Cardiac muscle cell (in vitro differentiated cells and primary cell): ENCODE results near the gene FOLR1. TPM values are rescaled to one million over a fixed set of nuclear protein-coding genes. Genes with fewer than 3 reads are reported as not detected.

Experiments used
- DNase-seq, 2 donors: peaks; one replicate each; pipeline versions ENCODE4 v3.0.0 to v3.0.0-alpha.2; 2010 to 2017; ENCODE audit warnings: low read depth in 1 of 2, low spot score in 1 of 2
- H3K27ac ChIP-seq: fragments of 200-600 bp; sonication (generic); 2 replicates; pipeline ENCODE4 v1.5.1; 2016
- H3K27me3 ChIP-seq: fragments of 200-600 bp; sonication (generic); 2 replicates; pipeline ENCODE4 v1.6.0; 2016; ENCODE audit warnings: control low read depth
- H3K36me3 ChIP-seq: fragments of 200-600 bp; sonication (generic); 2 replicates; pipeline ENCODE4 v1.5.1; 2016; ENCODE audit warnings: control low read depth
- H3K4me1 ChIP-seq: fragments of 200-600 bp; sonication (generic); 2 replicates; pipeline ENCODE4 v1.8.1; 2017; ENCODE audit warnings: low read depth, mild to moderate bottlenecking, mixed run types
- H3K4me3 ChIP-seq: fragments of 200-600 bp; sonication (generic); 2 replicates; pipeline ENCODE4 v1.5.1; 2016; ENCODE audit warnings: mild to moderate bottlenecking
- H3K9me3 ChIP-seq: fragments of 200-600 bp; sonication (generic); 2 replicates; pipeline ENCODE4 v1.5.1; 2017; ENCODE audit warnings: low read depth, mild to moderate bottlenecking, control low read depth
- CTCF ChIP-seq: IDR thresholded peaks from 2 replicates; pipeline ENCODE4 v1.5.1; 2012; ENCODE audit warnings: low read depth, mild to moderate bottlenecking, low read length
- polyA plus RNA-seq: library from polyadenylated mRNA; unstranded; fragments of >200 nt; fragmentation: Nextera tagmentation; extraction: Ambion mirVana; gene quantifications from 2 replicates; pipeline ENCODE4 v1.2.1, GENCODE V29; 2016
- total RNA-seq: library from RNA; depleted of rRNA; stranded (reverse); fragments of >200 nt; gene quantifications from 2 replicates; pipeline ENCODE4 v1.2.3, GENCODE V29; 2016

The FOLR1 gene
- total and polyA plus RNA-seq, 2 experiments from 2014 or later, result 1.8 to 3.9 TPM

DNA sequence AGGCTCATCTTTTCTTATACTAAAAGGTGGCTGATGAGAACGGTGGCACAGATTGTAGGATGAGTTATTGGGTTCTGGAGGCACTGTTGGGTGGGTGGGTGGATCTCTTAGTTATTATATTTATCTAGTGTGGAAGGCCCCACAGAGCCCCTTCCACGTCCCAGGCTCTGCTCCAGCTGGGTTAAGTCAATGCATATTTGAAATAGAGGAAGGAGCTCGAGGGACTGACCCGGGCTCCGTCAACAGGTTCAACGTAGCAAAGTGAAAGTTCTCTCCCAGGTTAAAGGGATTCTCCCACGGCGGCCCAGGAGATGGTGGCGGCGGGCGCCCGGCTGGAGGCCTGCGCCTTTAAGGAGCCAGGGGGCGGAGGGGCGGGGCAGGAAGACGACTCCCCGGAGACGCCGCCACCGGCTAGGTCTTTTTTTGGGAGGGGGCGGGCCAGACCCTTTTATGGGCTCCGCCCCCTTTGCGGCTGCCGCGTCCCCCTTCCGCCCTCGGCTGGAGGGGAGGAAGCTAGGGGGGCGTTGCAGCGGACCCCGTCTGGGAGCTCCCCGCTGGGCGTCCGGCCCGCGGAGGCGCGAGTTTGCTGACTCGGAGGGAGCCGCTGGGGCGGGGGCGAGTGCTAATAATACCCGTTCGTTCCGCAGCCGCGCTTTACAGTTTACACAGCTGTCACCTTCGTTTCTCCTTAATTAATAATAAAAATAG is 31.1 kb downstream of the FOLR1 start:
- Histone ChIP-seq H3K4me3 (peak overlapping the region; percentile 64), H3K27ac (peak overlapping the region; percentile 93), H3K9me3 (no peaks in the 10 kb centered on the region), H3K27me3 (no peaks in the 10 kb centered on the region), H3K4me1 (peaks cover 21% of the 10 kb centered on the region), H3K36me3 (no peaks in the 10 kb centered on the region)
- TF ChIP-seq CTCF, result peak; percentile 33
- peak; percentile 97 to 98 for DNase-seq

GRCh38 chr11:72223615-72224563 is 31.9 kb downstream of the FOLR1 start:
- DNase-seq, result peak; percentile 77 to 84
- no peak for TF ChIP-seq CTCF
- peak overlapping the region; percentile 93 for H3K27ac ChIP-seq

GRCh38 chr11:72224564-72225410 is 32.8 kb downstream of the FOLR1 start, which contains the start of gene INPPL1:
TSS of gene INPPL1 (plus strand) at chr11:72224767. CDS start at chr11:72224985, 218 bp downstream.
- H3K4me3 ChIP-seq, result peak within 1 kb of the TSS; percentile 64
- H3K4me1 ChIP-seq, result peaks cover 21% of the 10 kb centered on the region
- peak; percentile 58 to 81 for DNase-seq

More at GRCh38 chr11:72223615-72224563, 31.9 kb downstream of the FOLR1 start:
- Histone ChIP-seq H3K4me3 (peak overlapping the region; percentile 64), H3K9me3 (no peaks in the 10 kb centered on the region), H3K36me3 (peaks cover 5% of the 10 kb centered on the region), H3K27me3 (no peaks in the 10 kb centered on the region), H3K4me1 (peaks cover 21% of the 10 kb centered on the region)

DNA sequence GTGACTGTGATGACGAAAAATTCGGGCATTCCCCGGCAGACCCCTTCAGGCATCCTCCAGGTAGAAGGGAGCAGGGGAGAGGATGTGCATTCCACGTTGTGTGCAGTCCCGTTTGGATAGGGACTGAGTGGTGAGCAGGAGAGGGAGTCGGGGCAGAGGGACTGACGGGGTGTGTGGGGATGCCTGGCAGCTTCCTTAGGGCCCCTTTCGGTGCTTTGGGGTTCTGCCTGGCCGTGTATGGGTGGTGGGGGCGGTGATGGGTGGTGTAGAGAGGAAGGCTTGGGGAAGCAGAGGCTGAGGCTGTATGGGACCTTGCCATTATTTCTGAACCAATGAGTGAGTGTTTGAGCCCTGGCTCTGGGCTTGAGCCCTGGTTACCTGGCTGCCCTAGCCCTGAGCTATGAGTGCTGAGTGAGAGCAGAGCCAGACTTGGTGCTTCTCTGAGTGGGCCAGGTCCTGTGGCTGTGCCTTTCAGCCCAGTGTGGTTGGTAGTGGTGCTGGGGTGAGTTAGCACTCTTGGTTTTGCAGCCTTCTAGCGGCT is 33.5 kb downstream of the FOLR1 start:
- H3K27me3 ChIP-seq, result no peaks in the 10 kb centered on the region
- H3K4me3 ChIP-seq, result peak overlapping the region; percentile 64
- peaks cover 21% of the 10 kb centered on the region for H3K4me1 ChIP-seq
- H3K9me3 ChIP-seq, result no peaks in the 10 kb centered on the region
- no peak for TF ChIP-seq CTCF
- peak; percentile 10 to 22 for DNase-seq
- peak overlapping the region; percentile 93 for H3K27ac ChIP-seq
- peaks cover 21% of the 10 kb centered on the region for H3K36me3 ChIP-seq

More at GRCh38 chr11:72224564-72225410, 32.8 kb downstream of the FOLR1 start, which contains the start of gene INPPL1:
- H3K9me3 ChIP-seq, result no peaks in the 10 kb centered on the region
- no peaks in the 10 kb centered on the region for H3K27me3 ChIP-seq
- peak within 1 kb of the TSS; percentile 93 for H3K27ac ChIP-seq
- TF ChIP-seq CTCF, result no peak
- peaks cover 14% of the 10 kb centered on the region for H3K36me3 ChIP-seq
